Pancreas (tissue), 10 donors: Measurements from ENCODE around the gene LLGL2. TPM values are rescaled to one million over a fixed set of nuclear protein-coding genes. Genes with fewer than 3 reads are reported as not detected.

Experiments used
- ATAC-seq, 4 donors: fragments of 200-7000 bp; cut with Tn5 transposase; one replicate each; pipeline versions ENCODE4 v1.8.0 to v1.9.1; 2020; ENCODE audit warnings: mild to moderate bottlenecking in 4 of 4, moderate library complexity in 4 of 4
- DNase-seq, 6 donors: peaks; one replicate each; pipeline ENCODE4 v3.0.0-alpha.2; 2020
- FAIRE-seq: peaks from 2 replicates; lab custom pipeline; 2012; peaks lifted over from hg19 to GRCh38; lab: Jason Lieb, UNC
- H3K27ac ChIP-seq, 4 donors: fragments of 200-600 bp; sonication (generic); 1 replicate in 3 of 4; 2 replicates in 1 of 4; pipeline versions ENCODE4 v1.5.0 to v1.8.0; 2020
- H3K27me3 ChIP-seq, 4 donors: fragments of 200-600 bp; one replicate each; pipeline ENCODE4 v1.8.0; 2021
- H3K36me3 ChIP-seq, 3 donors: fragments of 200-600 bp; sonication (generic) in 1 of 3; one replicate each; pipeline versions ENCODE4 v1.5.0 to v1.8.0; 2020 to 2021
- H3K4me1 ChIP-seq, 3 donors: fragments of 200-600 bp; one replicate each; pipeline ENCODE4 v1.8.0; 2021
- H3K4me3 ChIP-seq, 4 donors: fragments of 200-600 bp; sonication (generic) in 2 of 4; one replicate each; pipeline versions ENCODE4 v1.5.0 to v1.8.0; 2020 to 2021
- H3K9me3 ChIP-seq, 4 donors: fragments of 200-600 bp; one replicate each; pipeline ENCODE4 v1.8.0; 2021
- CTCF ChIP-seq, 4 donors: fragments of 200-600 bp; sonication (generic) in 3 of 4; IDR thresholded peaks; one replicate each; pipeline versions ENCODE4 v1.5.0 to v1.8.0; 2021; ENCODE audit warnings: antibody characterized with exemption in 4 of 4
- WGBS, 2 donors: extraction: QIAGEN DNeasy Blood & Tissue Kit; methylation state at CpG; one replicate each; pipeline ENCODE4 v1.1.7; 2013; 5-methylcytosine and 5-hydroxymethylcytosine counted together
- intact Hi-C, 3 donors: fragments of 100-400 bp; cut with DNase I; formaldehyde crosslinking; loops; one replicate each; pipeline versions ENCODE4 v1.11.1 to v1.14.2; 2022
- polyA plus RNA-seq, 2 donors: library from polyadenylated mRNA; stranded (reverse); fragments of 200-250 nt; gene quantifications; one replicate each; pipeline ENCODE4 v1.2.3, GENCODE V29; 2013
- total RNA-seq, 6 donors: library from RNA; stranded (reverse); fragmentation: NEBNext Ultra II Directional in 4 of 6; extraction: Animal tissue kit (Norgen Biotek cat#: 25700) in 4 of 6; gene quantifications; one replicate each; pipeline versions ENCODE4 v1.2.1 to v1.2.4, GENCODE V29; 2021 to 2023
- donor health status: healthy with polysubstance abuse.
- donor health status: DM: no; HTN: no; CAD: no; lungs with moderate emphysema.
- donor health status: DM: no; HTN: no; CAD: no.
- donor health status: control.
- donor health status: control.
- donor health status: Bipolar disorder and iron deficiency.
- donor health status: DM: yes; HTN: yes; CAD: no.
- donor health status: DM: no; HTN: no; CAD: no.
- donor health status: DM: no; HTN: no; CAD: no.
- donor health status: DM: yes; HTN: yes; CAD: no.

The LLGL2 gene
- total and polyA plus RNA-seq, 8 donors = 87.8 to 296 (median 112) TPM

- Histone ChIP-seq H3K4me1 (no peaks in the 10 kb centered on the region), H3K9me3 (no peaks in the 10 kb centered on the region), H3K27me3 (no peaks in the 10 kb centered on the region), H3K4me3 (no peak overlapping the region), H3K36me3 (no peaks in the 10 kb centered on the region), H3K27ac (no peak overlapping the region)
- TF ChIP-seq CTCF (IDR thresholded peaks at IDR 0.05) = no peak
- intact Hi-C loops = no loop called here
- ATAC-seq (no peak), DNase-seq (no peak), FAIRE-seq (no peak)
- 79% methylated on average over 7 of the region's 7 CpGs for WGBS, 2 donors
Observed at GRCh38 chr17:75478508-75478907, 47.0 kb upstream of the LLGL2 start.

GRCh38 chr17:75480281-75480680 is 45.2 kb upstream of the LLGL2 start:
- no peaks in the 10 kb centered on the region for H3K36me3 ChIP-seq
- FAIRE-seq (no peak), DNase-seq (no peak), ATAC-seq (no peak)
- no peaks in the 10 kb centered on the region for H3K9me3 ChIP-seq
- no peak overlapping the region for H3K27ac ChIP-seq
- no peaks in the 10 kb centered on the region for H3K4me1 ChIP-seq
- no peaks in the 10 kb centered on the region for H3K27me3 ChIP-seq
- no peak for TF ChIP-seq CTCF (IDR thresholded peaks at IDR 0.05)
- intact Hi-C loops = no loop called here
- 91 to 93% methylated on average over 6 of the region's 6 CpGs for WGBS, 2 donors
- no peak overlapping the region for H3K4me3 ChIP-seq

GRCh38 chr17:75481194-75482068 is 44.1 kb upstream of the LLGL2 start:
- Histone ChIP-seq H3K4me3 (no peak overlapping the region), H3K36me3 (no peaks in the 10 kb centered on the region), H3K9me3 (no peaks in the 10 kb centered on the region), H3K27me3 (no peaks in the 10 kb centered on the region), H3K4me1 (no peaks in the 10 kb centered on the region), H3K27ac (no peak overlapping the region)
- no peak for TF ChIP-seq CTCF (IDR thresholded peaks at IDR 0.05)
- WGBS, 2 donors = 88 to 89% methylated on average over 13 of the region's 13 CpGs
- ATAC-seq (no peak), DNase-seq (no peak), FAIRE-seq (no peak)
- intact Hi-C loops = no loop called here

- Histone ChIP-seq H3K4me3 (no peak overlapping the region), H3K36me3 (no peaks in the 10 kb centered on the region), H3K9me3 (no peaks in the 10 kb centered on the region), H3K4me1 (no peaks in the 10 kb centered on the region), H3K27me3 (no peaks in the 10 kb centered on the region), H3K27ac (no peak overlapping the region)
- FAIRE-seq = no peak
- no peak for DNase-seq
- 84 to 89% methylated on average over 16 of the region's 16 CpGs for WGBS, 2 donors
- ATAC-seq = no peak
- intact Hi-C loops = no loop called here
- no peak for TF ChIP-seq CTCF (IDR thresholded peaks at IDR 0.05)
Observed at GRCh38 chr17:75482098-75482942, 43.2 kb upstream of the LLGL2 start.
